ENCODE results near the gene AQP12B. TPM values are rescaled to one million over a fixed set of nuclear protein-coding genes. Genes with fewer than 3 reads are reported as not detected.

AQP12B gene
- total RNA-seq, 2 experiments from 2014 or later, result not detected

- CTCF ChIA-PET, result no interaction called here
- POLR2A ChIA-PET, result no interaction called here
Observed at GRCh38 chr2:240718896-240719490, 36.3 kb upstream of the AQP12B start.

- POLR2A ChIA-PET, result no interaction called here
- CTCF ChIA-PET, result no interaction called here
Observed at GRCh38 chr2:240717681-240718581, 35.2 kb upstream of the AQP12B start.

GRCh38 chr2:240717181-240717641 is 34.5 kb upstream of the AQP12B start:
- ChIA-PET POLR2A (no interaction called here), CTCF (no interaction called here)

GRCh38 chr2:240716130-240716798 is 33.6 kb upstream of the AQP12B start:
- ChIA-PET CTCF (no interaction called here), POLR2A (no interaction called here)

- ChIA-PET CTCF (no interaction called here), POLR2A (no interaction called here)
Observed at GRCh38 chr2:240714747-240715725, 32.4 kb upstream of the AQP12B start.

- ChIA-PET POLR2A (no interaction called here), CTCF (no interaction called here)
Observed at GRCh38 chr2:240713928-240714746, 31.5 kb upstream of the AQP12B start.

GRCh38 chr2:240713071-240713927 is 30.6 kb upstream of the AQP12B start:
- CTCF ChIA-PET, result no interaction called here
- POLR2A ChIA-PET, result no interaction called here

GRCh38 chr2:240712121-240712520 is 29.4 kb upstream of the AQP12B start:
- POLR2A ChIA-PET, result no interaction called here
- CTCF ChIA-PET, result no interaction called here

- ChIA-PET POLR2A (no interaction called here), CTCF (no interaction called here)
Observed at GRCh38 chr2:240711701-240712100, 29.0 kb upstream of the AQP12B start.

- ChIA-PET POLR2A (no interaction called here), CTCF (interaction anchor here (0.6 kb wide), 2 partner anchors 197 to 220 kb away, joined by 3 to 4 read pairs; no protein-coding TSS in a partner anchor)
Observed at GRCh38 chr2:240711296-240711695, 28.6 kb upstream of the AQP12B start.

GRCh38 chr2:240708457-240708856 is 25.8 kb upstream of the AQP12B start:
- ChIA-PET CTCF (no interaction called here), POLR2A (no interaction called here)

GRCh38 chr2:240707821-240708220 is 25.1 kb upstream of the AQP12B start:
- ChIA-PET POLR2A (no interaction called here), CTCF (no interaction called here)

GRCh38 chr2:240707043-240707756 is 24.5 kb upstream of the AQP12B start:
- CTCF ChIA-PET, result no interaction called here
- POLR2A ChIA-PET, result no interaction called here

- ChIA-PET POLR2A (no interaction called here), CTCF (interaction anchor here (2.2 kb wide), 1 partner anchor 191 kb away, joined by 6 read pairs; no protein-coding TSS in a partner anchor)
Observed at GRCh38 chr2:240705204-240705791, 22.6 kb upstream of the AQP12B start.

- ChIA-PET POLR2A (no interaction called here), CTCF (interaction anchor here (2.2 kb wide), 1 partner anchor 190 kb away, joined by 6 read pairs; no protein-coding TSS in a partner anchor)
Observed at GRCh38 chr2:240704651-240705050, 22.0 kb upstream of the AQP12B start.

- ChIA-PET CTCF (interaction anchor here (2.2 kb wide), 1 partner anchor 189 kb away, joined by 6 read pairs; no protein-coding TSS in a partner anchor), POLR2A (no interaction called here)
Observed at GRCh38 chr2:240703417-240704341, 21.0 kb upstream of the AQP12B start.

All from activated CD8-positive, alpha-beta memory T cell treated with anti-CD3 and anti-CD28 coated beads for 36 hours (primary cell).